ENCODE data around the gene PTGFRN.

The PTGFRN gene

GRCh38 chr1:116880917-116881316 is 28.8 kb upstream of the PTGFRN start (continued):
- TF ChIP-seq TSHZ2 (CRISPR knock-in tag; IDR thresholded peaks at IDR 0.05) (no peak), ZNF70 (CRISPR knock-in tag; IDR thresholded peaks at IDR 0.05) (no peak), TOX (CRISPR knock-in tag; IDR thresholded peaks at IDR 0.05; ENCODE audit: borderline replicate concordance) (no peak), TCF4 (CRISPR knock-in tag; IDR thresholded peaks at IDR 0.05; ENCODE audit: borderline replicate concordance) (no peak)

GRCh38 chr1:116881879-116882520 is 27.7 kb upstream of the PTGFRN start:
- ATAC-seq = no peak
- TF ChIP-seq ZFP30 (CRISPR knock-in tag; IDR thresholded peaks at IDR 0.05) (no peak), TOX (CRISPR knock-in tag; IDR thresholded peaks at IDR 0.05; ENCODE audit: borderline replicate concordance) (no peak), ZNF565 (CRISPR knock-in tag; conservative IDR thresholded peaks at IDR 0.05; ENCODE audit: low read depth) (no peak), CREB5 (CRISPR knock-in tag; IDR thresholded peaks at IDR 0.05; ENCODE audit: low read depth) (no peak)

- TF ChIP-seq TCF4 (CRISPR knock-in tag; IDR thresholded peaks at IDR 0.05; ENCODE audit: borderline replicate concordance) (no peak), ESRRG (CRISPR knock-in tag; IDR thresholded peaks at IDR 0.05) (no peak), ZNF70 (CRISPR knock-in tag; IDR thresholded peaks at IDR 0.05) (no peak), TSHZ2 (CRISPR knock-in tag; IDR thresholded peaks at IDR 0.05) (no peak), PPARA (CRISPR knock-in tag; IDR thresholded peaks at IDR 0.05; ENCODE audit: borderline replicate concordance) (no peak), ZNF8 (CRISPR knock-in tag; IDR thresholded peaks at IDR 0.05) (no peak), ZFP30 (CRISPR knock-in tag; IDR thresholded peaks at IDR 0.05) (no peak), CSRNP3 (CRISPR knock-in tag; IDR thresholded peaks at IDR 0.05) (no peak)
- no peak for ATAC-seq
Measured at GRCh38 chr1:116882866-116883265, 26.9 kb upstream of the PTGFRN start.

- ATAC-seq = no peak
- no peak for TF ChIP-seq ZFP30 (CRISPR knock-in tag; IDR thresholded peaks at IDR 0.05)
- TF ChIP-seq OSR1 (CRISPR knock-in tag; IDR thresholded peaks at IDR 0.05) = no peak
- no peak for TF ChIP-seq SNAI2 (CRISPR knock-in tag; IDR thresholded peaks at IDR 0.05)
- TF ChIP-seq ESRRG (CRISPR knock-in tag; IDR thresholded peaks at IDR 0.05) = no peak
- no peak for TF ChIP-seq ZNF565 (CRISPR knock-in tag; conservative IDR thresholded peaks at IDR 0.05; ENCODE audit: low read depth)
- no peak for TF ChIP-seq ZNF70 (CRISPR knock-in tag; IDR thresholded peaks at IDR 0.05)
- no peak for TF ChIP-seq ARNTL (CRISPR knock-in tag; IDR thresholded peaks at IDR 0.05; ENCODE audit: borderline replicate concordance, low read depth)
- TF ChIP-seq TSHZ2 (CRISPR knock-in tag; IDR thresholded peaks at IDR 0.05) = no peak
- no peak for TF ChIP-seq RARB (CRISPR knock-in tag; IDR thresholded peaks at IDR 0.05)
- no peak for TF ChIP-seq CREB5 (CRISPR knock-in tag; IDR thresholded peaks at IDR 0.05; ENCODE audit: low read depth)
Measured at GRCh38 chr1:116886291-116886878, 23.3 kb upstream of the PTGFRN start.
